ENCODE results near the gene PSIP1.
"Not testable (repeated sequence)": the region's sequence is repeated elsewhere in the genome, so short reads cannot be mapped to it uniquely, and the experiment has no call there.

PSIP1 gene

DNA sequence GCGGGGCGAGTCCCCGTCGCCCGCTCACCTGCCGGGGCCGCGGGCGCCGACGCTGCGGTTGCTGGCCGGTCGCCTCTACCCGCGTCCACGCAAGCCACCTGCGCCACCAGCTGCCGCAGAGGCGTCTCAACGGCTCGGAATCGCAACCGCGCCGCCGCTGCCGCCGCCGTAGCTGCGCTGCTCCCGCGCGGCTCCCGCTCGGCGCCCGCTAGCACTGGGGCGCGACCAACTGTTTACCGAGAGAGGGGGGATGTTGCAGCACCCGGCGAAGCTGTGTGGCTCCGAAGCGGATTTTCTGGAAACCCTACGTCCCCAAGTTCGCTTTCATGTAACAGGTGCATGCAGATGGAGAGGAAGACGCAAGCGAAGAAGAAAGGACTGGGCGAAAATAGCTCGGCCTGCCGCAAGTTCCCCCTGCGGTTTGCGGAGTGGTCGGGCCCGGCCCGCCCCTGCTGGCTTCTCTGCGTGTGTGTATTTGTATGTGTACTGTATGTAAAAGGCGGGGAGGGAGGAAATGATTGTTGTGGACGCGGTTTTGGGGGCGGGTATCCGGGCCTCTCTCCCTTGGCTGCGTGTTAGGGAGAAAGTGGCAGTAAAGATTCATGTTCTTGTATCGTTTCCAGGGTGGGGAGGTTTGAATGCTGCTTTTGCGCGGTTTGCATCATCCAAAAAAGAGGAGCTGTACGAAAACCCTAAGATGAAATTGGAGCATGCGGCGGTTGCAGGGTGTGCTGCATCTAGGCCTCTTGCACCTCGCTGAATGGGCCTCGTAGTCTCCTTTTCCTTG, at the start of gene PSIP1:
Gene PSIP1, minus strand, starts transcription at position 182 of the 787 bp plus-strand sequence. CDS start 782 bp downstream, outside the sequence.
- peak; percentile 83 to 89 for DNase-seq

DNA sequence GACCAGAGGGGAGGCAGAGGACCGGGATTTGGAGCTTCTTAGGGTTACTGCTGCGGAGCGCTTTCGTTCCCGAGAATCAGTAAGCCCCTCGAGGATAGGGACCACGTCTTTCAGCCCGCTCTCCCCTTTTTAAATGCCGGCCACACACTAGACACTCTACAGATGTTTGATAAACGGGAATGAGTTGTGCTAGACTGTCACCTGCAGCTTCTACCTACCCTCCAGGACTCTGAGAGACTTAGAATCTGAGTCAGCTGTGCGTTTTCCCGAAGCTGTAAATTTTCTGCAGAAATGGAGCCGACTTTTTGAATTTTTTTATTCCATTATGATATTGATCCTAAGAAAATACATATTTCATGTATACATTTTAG, 42.7 kb upstream of the PSIP1 start:
- DNase-seq, result no peak

DNA sequence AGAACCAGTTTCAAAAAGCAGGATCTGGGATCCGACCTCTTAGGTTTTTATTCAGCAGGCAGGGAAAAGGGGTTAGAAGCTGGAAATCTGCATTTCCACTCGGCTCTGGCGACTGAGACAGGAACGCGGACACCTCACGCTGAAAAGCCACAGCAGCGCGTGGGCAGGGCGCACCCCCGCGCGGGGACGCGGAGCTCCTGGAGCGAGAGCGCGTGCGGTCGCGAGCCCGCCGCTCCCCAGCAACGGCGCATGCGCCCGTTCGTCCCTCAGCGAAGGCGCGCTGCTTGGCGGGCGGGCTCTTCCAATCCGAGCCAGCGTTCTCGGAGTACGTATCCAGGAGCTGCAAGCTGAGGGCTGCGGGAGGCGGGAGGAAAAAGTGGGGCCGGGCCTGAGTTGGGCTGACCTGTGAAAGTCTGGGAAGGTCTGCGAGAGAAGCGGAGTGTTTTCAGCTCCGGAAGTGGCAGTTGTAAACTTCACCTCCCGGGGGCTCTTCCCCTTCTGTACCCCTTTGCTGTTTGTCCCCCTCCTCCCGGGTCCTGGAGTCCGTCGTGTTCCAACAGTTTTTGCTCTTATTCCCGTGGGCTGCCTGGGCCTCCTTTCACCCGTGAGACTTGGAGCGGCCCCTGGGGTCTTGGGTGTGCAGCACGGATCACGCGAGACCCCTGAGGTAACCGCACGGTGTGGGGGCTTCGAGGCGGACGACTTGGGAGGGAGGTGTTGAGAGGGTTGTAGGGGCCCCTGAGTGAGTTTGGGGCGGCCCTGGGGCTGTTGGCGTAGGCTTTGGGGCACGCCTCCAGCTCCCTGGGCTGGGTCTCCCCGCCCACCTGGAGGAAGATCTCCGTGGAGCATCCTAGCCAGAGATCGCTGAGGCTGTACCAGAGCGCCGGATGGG, 42.1 kb upstream of the PSIP1 start, which contains the start of gene CCDC171:
Gene CCDC171, plus strand, starts transcription at position 408 of the 892 bp plus-strand sequence. CDS start 11,046 bp downstream, outside the sequence.
- peak; percentile 86 to 88 for DNase-seq

DNA sequence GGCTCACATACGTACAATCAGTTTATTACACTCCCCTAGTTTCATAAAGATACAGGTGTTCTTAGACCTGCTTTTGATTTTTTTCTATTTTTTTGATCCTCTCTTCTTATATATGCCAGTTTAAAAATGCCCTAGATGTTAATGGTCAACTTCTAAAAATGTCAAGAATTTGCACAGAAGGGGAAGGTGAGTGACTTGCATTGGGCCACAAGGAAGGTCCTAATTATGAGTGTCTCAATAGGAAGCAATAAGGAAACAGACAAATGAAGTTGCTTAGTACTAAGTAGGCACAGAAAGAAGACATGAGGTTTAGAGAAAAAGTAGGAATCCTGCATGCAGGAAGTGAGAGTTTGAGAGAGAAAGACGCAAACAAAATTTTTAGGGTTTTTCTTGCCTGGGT, 38.8 kb upstream of the PSIP1 start:
- no peak for DNase-seq

DNA sequence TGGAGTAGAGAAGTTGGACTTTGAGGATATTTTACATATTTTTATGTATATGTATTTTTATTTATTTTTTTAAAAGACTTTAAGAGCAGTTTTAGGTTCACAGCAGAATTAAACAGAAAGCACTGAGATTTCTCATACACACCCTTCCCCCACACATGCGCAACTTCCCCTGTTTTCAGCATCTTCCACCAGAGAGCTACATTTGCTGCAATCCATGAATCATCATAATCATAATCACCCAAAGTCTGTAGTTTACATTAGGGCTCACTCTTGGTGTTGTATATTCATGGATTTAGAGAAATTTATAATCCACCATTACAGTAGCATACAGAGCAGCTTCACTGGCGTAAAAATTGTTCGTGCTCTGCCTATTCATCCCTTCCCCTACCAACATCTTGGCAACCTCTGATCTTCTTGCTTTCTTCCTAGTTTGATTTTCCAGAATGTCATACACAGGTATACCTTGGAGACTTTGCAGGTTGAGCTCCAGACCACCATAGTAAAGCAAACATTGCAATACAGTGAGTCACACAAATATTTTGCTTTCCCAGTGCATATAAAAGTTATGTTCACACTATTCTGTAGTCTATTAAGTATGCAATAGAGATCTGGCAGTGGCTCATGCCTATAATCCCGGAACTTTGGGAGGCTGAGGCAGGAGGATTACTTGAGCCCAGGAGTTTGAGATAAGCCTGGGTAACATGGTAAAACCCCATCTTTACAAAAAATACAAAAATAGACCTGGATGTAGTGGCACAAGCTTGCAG, 32.5 kb upstream of the PSIP1 start:
- DNase-seq, result peak in 1 of 2 donors; percentile 6

DNA sequence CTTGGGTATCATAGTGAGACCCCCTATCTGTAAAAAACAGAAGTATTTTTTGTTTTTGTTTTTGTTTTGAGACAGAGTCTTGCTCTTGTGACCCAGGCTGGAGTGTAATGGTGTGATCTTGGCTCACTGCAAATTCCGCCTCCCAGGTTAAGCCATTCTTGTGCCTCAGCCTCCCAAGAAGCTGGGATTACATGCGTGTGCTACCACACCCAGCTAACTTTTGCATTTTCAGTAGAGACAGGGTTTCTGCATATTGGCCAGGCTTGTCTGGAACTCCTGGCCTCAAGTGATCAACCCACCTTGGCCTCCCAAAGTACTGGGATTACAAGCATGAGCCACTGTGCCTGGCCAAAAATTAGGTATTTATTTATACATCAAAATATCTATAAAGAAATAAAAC, 31.9 kb upstream of the PSIP1 start:
- no peak for DNase-seq

DNA sequence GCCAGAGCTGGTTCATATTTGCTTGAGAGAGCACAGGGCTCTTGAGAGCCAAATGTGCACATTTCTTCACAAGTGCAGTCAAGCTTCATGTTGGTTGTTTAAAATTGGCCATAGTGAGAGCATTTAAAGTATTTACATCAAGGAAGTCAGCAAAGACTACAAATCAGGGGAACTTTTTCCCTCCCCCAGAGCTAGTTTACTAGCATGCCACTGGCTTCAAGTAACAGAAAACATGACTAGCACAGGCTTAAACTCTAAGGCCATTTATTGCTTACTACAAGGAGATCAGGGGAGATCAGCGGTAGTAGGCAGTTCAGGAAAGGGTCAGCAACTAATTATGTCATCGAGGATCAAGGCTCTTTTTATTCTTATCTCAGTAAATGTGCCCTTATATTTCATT, 31.1 kb upstream of the PSIP1 start:
- no peak for DNase-seq

DNA sequence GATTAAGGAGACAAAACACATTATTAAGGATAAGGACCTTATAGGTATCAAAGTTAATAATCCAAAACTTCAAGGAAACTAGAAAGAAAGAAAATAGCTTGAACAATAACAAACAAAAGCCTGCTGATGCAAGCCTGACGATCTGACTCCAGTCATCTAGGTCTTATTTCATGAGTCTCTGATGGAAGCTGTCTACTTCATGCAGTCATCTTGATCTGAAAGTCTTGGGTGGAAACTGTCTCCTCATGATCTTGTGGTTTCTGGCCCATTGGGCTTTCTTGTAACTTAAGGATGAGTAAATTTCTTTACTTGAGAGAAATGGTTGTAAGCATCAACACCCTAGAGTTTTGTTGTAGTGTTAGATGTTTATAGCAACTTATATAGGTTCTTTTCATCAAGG, 20.6 kb upstream of the PSIP1 start:
- no peak for DNase-seq

DNA sequence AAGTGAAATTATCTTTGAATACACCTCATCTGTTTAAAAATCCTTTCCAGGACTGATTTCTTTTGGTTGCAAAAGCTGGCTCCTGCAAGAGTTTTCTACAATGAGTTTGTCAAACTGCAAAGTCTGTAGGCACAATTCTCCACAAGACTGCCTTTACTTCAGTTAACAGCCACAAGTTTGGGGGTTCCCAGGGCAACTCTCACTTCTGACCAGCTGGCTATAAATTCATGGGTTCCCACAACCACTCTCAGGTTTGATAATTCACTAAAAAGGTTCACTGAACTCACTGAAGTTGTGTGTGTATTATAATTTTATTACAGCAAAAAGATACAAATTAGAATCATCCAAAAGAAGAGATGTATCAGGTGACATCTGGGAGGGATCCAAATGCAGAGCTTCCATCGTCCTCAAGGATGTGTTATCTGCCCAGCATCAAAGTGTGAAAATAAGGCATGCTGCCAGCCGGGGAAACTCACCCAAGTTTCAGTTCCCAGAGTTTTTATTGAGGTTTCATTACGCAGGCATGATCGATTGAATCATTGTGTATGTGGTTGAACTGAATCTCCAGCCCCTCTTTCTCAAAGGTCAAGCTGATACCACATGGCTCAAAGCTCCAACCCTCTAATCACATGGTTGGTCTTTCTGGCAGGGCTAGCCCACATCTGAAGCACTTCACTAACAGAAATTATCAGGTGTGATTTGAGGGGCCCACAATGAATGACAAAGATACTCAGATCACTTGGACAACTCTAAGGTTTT, 19.0 kb upstream of the PSIP1 start:
- DNase-seq, result no peak

DNA sequence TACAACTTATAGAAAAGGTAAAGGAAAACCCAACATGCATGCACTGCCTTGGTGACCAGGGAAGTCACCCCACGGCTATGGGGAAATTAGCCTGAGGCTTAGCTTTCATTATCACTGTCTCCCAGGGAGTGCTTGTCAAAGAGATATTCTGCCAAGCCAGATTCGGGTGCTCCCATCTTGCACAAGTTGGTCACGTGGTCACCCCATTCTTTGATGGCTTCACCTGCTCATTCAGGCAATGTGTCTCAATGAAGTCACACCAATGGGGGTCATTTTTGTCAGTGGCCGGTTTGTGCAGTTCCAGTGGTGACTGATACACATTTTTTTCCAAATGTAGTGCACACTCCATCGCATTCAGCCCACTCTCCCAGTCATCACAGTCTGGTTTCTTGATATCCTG, 16.3 kb upstream of the PSIP1 start:
- not testable (repeated sequence) for DNase-seq

DNA sequence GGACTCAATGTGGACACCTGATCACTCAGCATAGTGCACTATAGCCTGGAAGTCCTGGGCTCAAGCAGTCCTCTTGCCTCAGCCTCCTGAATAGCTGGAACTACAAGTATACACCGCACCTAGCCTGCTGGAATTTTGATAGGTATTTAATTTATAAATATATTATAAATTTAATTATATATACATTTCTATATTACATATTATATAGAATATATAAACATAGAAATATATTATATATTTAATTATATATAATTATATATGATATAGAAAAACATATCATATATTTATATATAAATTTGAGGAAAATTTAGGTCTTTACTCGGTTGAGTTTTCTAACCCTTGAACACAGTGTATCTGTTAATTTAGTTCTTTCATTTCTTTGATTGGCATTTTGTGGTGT, 15.2 kb upstream of the PSIP1 start:
- no peak for DNase-seq

DNA sequence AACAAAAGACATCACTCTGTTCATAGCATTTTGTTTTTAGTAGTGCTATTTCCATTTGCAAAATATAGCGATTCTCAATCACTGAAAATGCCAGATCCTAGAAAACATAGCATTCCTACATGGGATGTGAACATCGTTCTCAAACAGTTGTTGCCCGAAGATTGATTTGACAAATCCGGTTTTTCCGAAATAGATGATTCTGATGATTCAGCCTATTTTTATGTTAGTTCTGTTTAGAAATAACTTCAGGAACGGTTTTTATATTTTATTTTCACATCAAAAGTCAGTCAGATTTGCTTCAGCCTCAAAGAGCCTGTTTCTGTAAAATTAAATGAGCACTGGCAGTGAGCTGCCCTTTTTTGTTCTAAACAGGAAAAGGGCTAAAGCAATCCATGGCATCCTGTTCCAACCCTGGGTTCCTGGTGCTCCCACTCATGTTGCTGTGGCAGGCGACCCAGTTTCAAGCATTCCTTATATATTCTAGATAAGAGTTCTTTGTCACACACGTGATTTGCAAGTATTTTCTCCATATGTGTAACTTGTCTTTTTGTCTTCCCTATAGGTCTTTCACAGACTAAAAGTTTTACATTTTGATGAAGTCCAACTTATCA, 14.2 kb upstream of the PSIP1 start:
- no peak for DNase-seq

DNA sequence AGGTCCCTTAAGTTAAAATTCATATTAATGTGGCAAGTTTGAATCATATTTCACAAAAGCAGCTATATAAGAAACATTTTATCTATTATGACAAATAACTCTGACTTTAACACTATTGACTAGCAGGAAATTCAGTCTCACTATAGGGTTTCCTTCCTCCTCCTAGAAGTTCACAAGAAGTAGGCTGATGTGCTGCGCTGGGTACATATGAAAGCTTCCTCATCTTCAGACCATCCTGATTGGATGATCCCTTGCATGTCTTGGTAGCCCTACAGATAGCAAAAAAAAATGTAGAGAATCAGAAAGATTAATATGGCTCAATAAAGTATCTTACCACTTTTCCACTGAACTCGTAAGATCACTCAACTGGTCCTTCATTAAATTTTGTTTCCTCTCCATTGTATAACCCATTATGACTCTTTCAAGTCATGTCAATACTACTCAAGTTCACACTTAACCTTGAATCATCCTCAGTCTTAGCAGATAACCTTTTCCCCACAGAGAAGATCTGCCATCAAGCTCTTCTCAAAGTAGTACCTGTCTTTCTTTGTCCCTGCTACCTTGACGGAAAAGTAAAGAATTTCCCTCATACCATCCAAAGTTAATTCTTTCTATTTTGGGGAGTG, 11.5 kb upstream of the PSIP1 start:
- DNase-seq, result no peak

DNA sequence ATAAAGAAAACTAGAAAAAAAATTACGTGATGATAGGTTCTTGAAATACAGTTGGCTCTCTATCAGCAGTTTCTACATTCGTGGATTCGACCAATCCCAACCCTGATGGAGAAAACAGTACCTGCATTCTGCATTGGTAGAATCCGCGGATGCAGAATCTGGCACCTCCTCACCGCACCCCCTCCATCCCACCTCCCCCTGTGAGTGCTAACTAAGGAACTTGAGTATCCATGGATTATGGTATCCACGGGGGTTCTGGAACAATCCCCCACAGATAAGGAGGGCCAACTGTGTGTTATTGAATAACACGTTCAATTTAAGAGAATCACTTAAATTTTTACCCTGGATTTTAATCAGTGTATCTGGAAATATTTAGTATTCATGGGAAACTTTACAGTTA, 10.5 kb upstream of the PSIP1 start:
- DNase-seq, result no peak

DNA sequence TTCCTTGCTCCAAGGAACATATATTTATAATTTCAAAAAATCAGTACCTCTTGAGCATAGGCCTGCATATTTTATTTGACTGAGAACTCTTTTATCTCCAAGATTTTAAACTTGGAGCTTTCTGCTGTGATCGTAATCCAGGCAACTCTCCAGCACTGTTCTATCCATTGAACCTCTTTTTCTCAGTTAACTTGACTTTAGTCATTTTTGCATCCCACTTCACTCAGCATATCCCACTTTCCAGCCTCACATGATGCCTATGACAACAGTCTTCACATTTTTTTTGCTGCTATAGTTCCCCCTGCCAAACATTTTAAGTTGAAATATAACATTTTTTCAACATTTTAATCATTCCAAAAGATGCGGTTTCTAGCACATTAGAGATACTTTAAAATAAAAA, 9.1 kb upstream of the PSIP1 start:
- no peak for DNase-seq

DNA sequence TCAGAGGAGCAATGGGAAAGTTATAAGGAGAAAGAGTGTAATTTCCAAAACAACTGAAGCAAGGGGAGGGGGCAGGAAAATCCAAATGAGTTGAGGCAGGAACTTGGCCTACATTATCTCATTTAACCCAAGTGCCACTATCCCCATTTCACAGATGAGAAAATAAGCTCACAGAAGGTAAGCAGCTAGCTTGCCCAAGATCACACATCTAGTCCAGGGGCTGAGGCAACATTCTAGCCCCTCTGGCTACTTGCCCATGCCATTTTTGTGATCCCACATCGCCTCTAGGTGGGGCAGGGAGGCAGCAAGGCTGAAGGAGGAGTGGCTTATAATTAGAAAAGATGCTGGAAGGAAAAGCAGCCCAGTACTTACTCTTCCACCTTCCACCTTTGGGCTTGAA, 2.6 kb upstream of the PSIP1 start:
- DNase-seq, result peak in 1 of 2 donors; percentile 9

DNA sequence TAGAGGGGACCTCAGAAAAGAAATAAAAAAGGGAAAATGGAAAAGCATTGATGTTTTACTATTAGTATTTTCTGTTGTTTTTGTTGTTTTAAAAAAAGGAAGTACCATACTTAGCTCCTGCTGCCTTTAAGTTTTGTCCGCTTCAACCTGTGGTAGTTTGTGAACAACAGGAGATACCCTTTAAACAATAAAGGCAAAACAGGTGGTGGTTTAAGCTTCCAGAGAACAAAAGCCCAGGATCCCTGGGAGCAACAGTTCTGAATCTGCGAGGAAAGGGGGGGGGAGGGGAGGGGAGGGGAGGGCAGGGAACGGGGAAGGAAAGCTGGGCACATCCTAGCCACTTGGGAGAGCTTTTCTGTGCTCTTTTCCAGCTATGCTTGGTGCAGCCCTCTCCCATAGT, 2.1 kb upstream of the PSIP1 start:
- no peak for DNase-seq

DNA sequence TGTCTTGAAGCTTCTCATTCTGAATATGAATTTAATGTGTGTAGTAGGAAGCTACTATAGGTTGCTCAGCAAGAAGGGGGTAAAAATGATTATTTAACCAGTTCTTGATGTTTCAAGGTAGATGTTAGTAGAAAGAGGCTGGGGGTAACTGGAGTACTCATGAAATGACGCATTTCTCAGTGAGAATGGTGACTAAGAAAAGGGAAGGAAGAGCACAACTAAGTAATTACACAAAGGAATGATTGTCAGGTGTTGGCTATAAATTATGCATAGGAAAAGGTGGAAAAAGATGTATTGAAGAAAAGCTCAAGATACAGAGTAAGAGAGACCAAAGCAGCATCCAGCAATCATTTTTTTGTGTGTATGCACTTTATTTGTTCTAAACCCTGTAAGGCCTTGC, 1.4 kb upstream of the PSIP1 start:
- no peak for DNase-seq

DNA sequence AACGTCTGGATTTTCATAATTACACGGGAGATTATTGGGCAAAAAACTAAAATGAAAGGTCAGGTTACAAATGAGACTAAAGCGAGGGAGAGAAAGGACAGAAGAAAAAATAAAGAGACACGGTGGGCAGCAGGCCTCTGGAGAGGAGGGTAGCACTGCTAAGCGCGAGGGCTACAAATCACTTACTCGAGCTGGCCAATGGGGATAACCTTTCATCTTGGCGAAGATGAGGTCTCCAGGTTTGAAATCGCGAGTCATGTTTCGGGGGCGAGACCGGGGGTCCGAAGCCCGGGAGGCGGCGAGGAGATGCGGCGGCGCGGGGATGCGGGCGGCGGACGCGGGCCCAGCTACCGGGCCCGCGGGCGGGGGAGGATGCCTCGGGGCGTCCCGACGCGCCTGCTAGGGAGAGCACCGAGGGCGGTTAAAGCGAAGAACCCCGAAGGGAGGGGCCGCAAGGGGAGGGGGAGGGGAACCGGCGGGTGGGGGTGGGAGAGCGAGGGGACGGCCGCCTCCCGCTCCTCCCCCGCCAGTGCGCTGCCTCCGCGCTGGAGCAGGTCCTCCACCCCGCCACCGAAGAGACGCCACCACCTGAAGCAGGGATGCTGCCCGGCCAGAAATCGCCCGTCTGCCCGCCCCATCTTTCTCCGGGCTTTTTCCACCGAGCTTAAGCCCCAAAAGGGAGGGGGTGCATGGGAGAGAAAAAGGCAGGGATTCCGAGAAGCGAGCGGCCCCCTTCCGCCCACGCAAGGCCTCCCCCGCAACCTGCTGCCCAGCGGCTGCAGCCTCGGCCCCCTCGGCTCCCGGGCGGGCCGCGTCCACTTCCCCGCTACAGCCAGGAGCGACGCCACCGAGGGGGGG, 610 bp downstream of the PSIP1 start:
- DNase-seq, result peak; percentile 62 to 69

DNA sequence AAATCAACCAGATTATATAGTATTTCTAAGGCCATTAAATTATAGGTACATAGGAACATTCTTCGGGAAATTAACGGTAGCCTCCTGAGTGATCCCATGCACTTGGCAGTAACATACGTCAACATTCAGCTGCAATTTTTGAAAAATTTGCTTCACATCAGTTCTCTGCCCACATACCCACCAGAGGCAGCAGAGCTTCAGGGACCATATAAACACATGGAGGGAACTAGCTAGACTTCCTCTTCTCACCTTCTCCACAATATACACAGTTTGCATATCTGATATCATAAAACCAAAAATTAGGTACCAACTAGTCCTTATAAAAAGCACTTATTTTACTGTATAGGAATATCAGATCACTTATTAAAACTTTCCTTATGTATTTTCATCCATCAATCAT, 4.8 kb downstream of the PSIP1 start:
- DNase-seq, result no peak

DNA sequence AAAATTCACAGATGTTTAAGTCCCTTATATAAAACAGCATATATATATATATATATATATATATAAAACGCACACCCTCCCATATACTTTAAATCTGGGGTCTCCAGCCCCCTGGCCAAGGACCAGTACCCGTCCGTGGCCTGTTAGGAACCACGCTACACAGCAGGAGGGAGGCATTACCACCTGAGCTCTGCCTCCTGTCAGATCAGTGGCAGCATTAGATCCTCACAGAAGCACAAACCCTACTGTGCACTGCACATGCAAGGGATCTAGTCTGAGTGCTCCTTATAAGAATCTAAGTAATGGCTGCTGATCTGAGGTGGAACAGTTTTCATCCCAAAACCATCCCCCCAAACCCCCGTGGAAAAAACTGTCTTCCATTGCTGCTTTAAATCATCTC, 9.0 kb downstream of the PSIP1 start:
- no peak for DNase-seq
